Superior temporal gyrus (tissue), 1 donor: ENCODE results near the gene CALD1.
"Not testable (repeated sequence)": the region's sequence is repeated elsewhere in the genome, so short reads cannot be mapped to it uniquely, and the experiment has no call there.

Experiments
- DNase-seq: peaks from one replicate; pipeline ENCODE4 v3.0.0-alpha.2; 2016; ENCODE audit errors: extremely low spot score

The CALD1 gene

GRCh38 chr7:134948736-134949135, 169.3 kb downstream of the CALD1 start:
- DNase-seq = no peak

DNA sequence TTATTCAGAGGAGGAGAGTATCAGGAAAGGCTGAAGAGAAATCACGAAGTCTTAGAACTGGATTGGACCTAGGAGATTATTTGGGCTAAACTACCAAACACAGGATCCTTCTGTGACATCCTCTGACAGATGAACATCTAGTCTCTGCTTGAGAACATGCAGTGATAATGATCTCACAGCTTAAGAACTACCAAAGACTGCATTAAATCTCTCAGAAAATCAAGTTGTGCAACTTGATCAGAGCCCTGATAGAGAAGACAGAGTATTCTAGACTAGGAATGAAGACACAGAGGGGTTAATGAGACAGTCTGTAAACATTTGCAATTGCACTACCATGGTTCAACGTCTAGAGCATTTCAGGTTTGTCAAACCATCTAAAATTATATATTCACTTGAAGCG, 169.7 kb downstream of the CALD1 start:
- DNase-seq = no peak

DNA sequence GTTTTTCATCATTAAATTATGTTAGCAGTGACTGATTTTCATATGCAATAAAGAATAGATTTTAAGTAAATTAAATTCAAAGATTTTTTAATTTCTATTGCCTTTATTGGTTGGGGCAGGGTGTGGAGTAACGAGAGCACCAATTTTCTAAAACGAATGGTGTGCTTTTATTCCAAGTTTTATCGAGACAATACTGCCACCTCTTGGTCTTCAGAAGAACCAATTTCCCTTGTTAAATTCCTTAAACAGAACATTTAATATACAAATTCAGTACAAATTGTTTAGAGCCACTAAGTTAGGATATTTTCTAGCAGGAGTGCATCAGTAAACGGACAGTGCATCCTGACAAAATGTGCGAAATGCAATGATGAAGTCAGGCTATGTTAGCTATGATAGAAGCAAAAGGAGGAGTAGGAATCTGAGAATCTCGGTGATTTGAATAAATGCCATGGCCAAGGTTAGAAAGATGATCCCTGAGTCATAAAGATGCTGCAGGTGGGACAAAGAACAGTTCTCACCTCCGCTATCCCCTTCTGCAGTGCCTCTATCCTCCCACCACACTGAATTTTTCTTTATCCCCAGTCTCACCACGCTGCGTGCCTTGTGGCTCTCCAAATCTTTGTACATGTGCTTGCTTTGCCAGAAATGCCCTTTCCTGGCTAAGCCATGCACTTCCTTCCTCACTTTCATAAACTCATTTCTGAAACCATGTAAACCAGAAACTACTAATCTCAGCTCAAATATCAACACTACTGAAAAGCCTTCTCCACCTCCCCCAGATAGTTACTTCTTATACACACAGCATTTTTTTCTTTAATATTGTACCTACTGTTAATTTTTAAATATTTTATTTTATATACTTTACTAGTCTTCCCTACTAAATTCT, 175.0 kb downstream of the CALD1 start:
- peak; percentile 84 for DNase-seq

DNA sequence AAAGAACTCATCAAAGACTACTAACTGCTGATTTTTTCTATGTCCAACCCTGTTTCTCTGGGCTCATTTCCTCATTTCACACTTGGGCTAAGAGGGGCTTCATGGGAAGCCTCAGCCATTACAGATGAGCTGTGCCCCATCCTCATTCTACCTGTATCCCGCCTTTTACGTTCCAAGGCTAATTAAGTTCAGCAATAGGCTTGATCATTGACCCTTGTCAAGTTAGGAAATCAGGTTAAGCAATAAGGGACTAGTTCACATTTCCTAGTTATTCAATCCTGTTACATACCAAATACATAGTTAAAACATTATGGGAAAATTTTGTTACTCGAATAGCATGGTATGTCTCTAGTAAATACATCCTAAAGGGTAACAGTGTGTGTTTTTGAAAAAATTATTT, 177.6 kb downstream of the CALD1 start:
- DNase-seq = no peak

- no peak for DNase-seq
Observed at GRCh38 chr7:134959810-134960209, 180.4 kb downstream of the CALD1 start.

DNA sequence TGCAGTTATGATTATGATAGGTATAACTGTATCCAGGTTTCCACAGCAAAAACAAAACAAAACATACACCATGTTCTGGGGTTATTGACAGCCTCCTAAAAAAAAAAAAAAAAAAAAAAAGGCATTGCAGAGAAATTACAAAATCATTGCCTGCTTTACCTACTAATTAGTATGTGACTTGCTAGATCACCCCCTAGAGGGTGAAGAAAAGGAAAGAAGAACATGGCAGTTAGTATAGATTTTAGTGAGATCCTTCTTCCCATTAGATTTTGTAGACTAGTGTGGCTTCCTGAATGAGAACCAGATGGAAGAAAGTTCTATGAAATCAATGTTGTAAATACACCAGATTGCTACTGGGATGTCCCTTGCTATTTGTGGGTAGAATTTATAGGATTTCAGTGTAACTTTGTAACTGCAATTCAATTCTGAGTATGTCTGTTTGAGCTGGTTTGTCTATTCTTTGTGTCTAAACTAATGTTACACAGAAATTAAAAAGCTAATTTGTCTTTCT, 182.9 kb downstream of the CALD1 start:
- DNase-seq = no peak

- DNase-seq = no peak
Observed at GRCh38 chr7:134963036-134963435, 183.6 kb downstream of the CALD1 start.

- DNase-seq = no peak
Observed at GRCh38 chr7:134966691-134967090, 187.3 kb downstream of the CALD1 start.

DNA sequence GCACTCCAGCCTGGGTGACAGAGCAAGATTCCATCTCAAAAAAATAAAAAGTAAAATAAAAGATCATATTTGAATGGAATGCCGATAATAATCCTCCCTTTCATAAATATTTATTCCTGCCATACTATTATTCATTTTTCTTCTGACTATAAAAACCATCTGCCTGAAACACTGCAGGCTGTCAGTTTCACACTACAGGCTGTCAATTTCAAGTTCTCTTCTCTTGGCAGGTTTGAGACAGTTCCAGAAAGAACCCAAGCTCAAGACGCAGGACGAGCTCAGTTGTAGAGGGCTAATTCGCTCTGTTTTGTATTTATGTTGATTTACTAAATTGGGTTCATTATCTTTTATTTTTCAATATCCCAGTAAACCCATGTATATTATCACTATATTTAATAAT, 188.7 kb downstream of the CALD1 start:
- no peak for DNase-seq

DNA sequence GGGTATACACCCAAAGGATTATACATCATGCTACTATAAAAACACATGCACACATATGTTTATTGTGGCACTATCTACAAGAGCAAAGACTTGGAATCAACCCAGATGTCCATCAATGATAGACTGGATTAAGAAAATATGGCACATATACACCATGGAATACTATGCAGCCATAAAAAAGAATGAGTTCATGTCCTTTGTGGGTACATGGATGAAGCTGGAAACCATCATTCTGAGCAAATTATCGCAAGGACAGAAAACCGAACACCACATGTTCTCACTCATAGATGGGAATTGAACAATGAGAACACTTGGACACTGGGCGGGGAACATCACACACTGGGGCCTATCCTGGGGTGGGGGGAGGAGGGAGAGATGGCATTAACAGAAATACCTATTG, 202.2 kb downstream of the CALD1 start:
- not testable (repeated sequence) for DNase-seq

DNA sequence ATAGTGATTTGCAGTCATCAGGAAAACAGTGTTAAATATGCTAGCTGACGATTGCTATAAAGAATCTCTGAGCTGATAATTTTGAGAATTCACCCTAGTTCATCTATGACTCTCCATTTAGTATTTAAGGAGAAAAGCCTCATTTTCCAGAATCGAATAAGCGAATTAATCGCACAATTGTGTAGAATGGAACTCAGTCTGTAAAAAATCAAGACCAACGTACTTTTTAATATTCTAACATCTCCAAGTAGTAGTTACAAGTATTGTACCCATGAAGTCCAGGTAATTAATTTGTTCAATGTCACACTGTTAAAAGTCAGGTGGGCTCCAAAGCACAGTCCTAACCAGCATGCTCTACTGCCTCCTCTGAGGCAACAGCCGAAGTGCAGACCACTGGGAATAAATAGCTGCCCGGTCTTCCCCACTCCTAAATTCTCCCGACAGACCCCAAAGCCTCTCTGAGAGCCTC, 206.5 kb downstream of the CALD1 start:
- DNase-seq = no peak

- peak; percentile 92 for DNase-seq
Observed at GRCh38 chr7:134986363-134987251, 207.2 kb downstream of the CALD1 start, which contains the start of gene AGBL3. Gene AGBL3 (plus strand): TSS chr7:134986508. CDS start chr7:134987934, 1,426 bp downstream.

DNA sequence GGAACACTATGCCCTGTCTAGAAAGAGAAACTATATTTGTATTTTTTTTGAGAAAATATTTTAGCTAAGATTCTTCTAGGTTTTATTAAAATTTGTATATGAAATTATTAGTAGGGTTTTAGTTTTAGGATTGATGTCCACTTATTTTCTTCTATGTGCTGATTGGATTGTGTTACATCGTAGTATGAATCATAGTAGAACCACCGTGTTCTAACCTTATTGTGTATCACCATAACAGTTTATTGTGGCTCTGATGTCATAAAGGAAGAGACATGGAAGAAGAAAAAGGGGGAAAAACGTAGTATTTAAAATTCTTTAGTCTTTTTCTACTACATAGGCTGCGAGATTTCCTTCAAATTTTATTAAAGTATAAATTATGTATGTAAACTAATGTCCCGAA, 208.7 kb downstream of the CALD1 start:
- no peak for DNase-seq

DNA sequence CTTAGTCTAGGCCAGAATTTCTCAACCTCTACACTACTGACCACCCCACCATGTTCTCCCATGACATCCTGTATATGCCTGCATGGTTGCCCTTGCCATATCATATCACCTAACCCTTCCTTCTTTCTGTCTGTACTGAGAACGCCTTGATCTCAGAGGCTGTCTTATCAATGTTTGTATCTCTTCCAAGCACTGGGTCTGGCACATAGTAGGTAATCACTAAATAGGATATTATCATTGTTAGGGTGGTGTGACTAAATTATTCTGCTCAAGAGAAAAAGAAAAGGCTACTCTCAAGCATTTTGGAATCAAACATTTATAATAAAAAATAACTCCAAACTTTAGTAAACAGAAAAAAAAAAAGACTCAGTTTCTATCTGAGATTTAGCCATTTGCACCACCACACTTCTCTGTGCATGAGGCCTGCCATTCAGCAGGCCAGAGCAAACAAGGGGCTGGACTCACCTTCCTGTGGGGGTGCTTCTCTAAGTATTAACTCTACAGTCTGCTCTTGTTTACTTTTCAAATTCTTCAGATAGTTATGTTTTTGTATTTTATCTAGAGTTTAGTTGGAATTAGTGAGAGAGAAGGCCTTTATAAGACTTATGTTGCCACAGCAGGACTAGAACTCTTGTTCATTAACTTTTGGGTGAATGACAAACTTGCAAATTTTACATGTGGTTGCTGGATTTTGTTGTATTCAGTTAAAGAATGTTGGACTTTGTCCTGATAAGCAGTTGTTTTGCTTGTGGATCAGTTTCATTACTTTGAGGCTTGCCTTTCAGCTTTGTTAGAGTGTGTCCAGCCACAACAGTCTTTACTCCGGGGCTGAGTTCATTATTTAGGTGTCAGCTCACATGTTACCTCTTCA, 212.3 kb downstream of the CALD1 start:
- no peak for DNase-seq

DNA sequence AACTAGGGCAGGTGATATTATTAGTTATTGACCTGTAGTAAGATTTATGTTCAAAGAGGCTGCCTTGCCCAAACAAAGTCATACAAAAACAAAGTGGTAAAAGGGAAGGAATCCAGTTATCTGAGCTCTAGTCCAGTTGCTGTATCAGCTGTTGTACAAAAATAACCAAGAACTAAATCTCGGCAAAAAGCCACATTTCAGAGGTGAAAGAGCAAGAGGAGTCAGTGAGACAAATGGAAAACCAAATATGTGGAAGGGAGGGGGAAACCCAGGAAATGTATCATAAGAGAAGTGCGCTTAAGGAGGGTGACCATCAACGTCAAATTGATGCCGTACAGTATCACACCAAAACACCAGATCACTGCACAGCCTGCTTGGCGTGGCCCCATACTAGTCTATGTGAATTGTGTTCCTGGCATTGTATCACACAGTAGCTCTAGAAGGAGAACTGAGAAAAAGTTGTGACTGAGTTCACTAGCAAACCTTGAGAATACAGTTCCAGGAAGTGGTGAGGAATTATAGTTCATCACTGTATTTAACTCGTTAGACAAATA, 213.3 kb downstream of the CALD1 start:
- no peak for DNase-seq

GRCh38 chr7:134993877-134994456, 214.5 kb downstream of the CALD1 start:
- DNase-seq = no peak

- no peak for DNase-seq
Observed at GRCh38 chr7:134995239-134996096, 216.0 kb downstream of the CALD1 start.

- DNase-seq = no peak
Observed at GRCh38 chr7:134996097-134996550, 216.7 kb downstream of the CALD1 start.

GRCh38 chr7:134997214-134997885, 217.9 kb downstream of the CALD1 start:
- no peak for DNase-seq
